Calu3 (cell line): ENCODE results near the gene B4GALT2. TPM values are rescaled to one million over a fixed set of nuclear protein-coding genes. Genes with fewer than 3 reads are reported as not detected.
A peak's percentile ranks its signal among the peaks of the same experiment; 100 is the strongest.

Experiments used
- BruUV-seq: library from RNA; stranded (reverse); fragments of 400-500 nt; replicated peaks from 2 replicates; lab custom pipeline; 2021; lab: Mats Ljungman, UMichigan
- CTCF ChIA-PET: fragments of 300-600 bp; sonication (Branson Sonifier 250); formaldehyde crosslinking; loops from one replicate; lab custom pipeline; 2022; ENCODE audit warnings: antibody characterized with exemption; lab: Charles Lee
- DNase-seq: peaks from one replicate; pipeline ENCODE4 v3.0.0; 2022
- H3K27ac Mint-ChIP-seq: one replicate; pipeline ENCODE4 v1.8.0; 2022; ENCODE audit warnings: mixed read lengths; ENCODE audit not compliant: unreplicated experiment
- H3K27me3 Mint-ChIP-seq: one replicate; pipeline ENCODE4 v1.8.0; 2022; ENCODE audit warnings: mixed read lengths; ENCODE audit not compliant: unreplicated experiment
- H3K36me3 Mint-ChIP-seq: one replicate; pipeline ENCODE4 v1.8.0; 2022; ENCODE audit warnings: mild to moderate bottlenecking, moderate library complexity, mixed read lengths; ENCODE audit not compliant: insufficient read depth, unreplicated experiment
- H3K4me1 Mint-ChIP-seq: one replicate; pipeline ENCODE4 v1.8.0; 2022; ENCODE audit warnings: mild to moderate bottlenecking, low read depth, mixed read lengths; ENCODE audit not compliant: unreplicated experiment
- H3K4me3 Mint-ChIP-seq: one replicate; pipeline ENCODE4 v1.8.0; 2022; ENCODE audit warnings: mild to moderate bottlenecking, low read depth, moderate library complexity, mixed read lengths; ENCODE audit not compliant: unreplicated experiment
- H3K9me3 Mint-ChIP-seq: one replicate; pipeline ENCODE4 v1.8.0; 2022; ENCODE audit warnings: low read depth, mixed read lengths; ENCODE audit not compliant: unreplicated experiment
- CTCF ChIP-seq: fragments of 200-600 bp; IDR thresholded peaks from one replicate; pipeline ENCODE4 v1.8.0; 2022; ENCODE audit warnings: antibody characterized with exemption; ENCODE audit not compliant: unreplicated experiment
- intact Hi-C: fragments of 100-400 bp; cut with micrococcal nuclease; formaldehyde crosslinking; loops from one replicate; pipeline ENCODE4 v1.10.0; 2022; ENCODE audit not compliant: unreplicated experiment
- total RNA-seq: library from RNA; stranded (reverse); gene quantifications from 2 replicates; pipeline ENCODE4 v1.2.3, GENCODE V29; 2022

Gene B4GALT2
- total RNA-seq, 1 experiment from 2014 or later = 50.9 TPM

DNA sequence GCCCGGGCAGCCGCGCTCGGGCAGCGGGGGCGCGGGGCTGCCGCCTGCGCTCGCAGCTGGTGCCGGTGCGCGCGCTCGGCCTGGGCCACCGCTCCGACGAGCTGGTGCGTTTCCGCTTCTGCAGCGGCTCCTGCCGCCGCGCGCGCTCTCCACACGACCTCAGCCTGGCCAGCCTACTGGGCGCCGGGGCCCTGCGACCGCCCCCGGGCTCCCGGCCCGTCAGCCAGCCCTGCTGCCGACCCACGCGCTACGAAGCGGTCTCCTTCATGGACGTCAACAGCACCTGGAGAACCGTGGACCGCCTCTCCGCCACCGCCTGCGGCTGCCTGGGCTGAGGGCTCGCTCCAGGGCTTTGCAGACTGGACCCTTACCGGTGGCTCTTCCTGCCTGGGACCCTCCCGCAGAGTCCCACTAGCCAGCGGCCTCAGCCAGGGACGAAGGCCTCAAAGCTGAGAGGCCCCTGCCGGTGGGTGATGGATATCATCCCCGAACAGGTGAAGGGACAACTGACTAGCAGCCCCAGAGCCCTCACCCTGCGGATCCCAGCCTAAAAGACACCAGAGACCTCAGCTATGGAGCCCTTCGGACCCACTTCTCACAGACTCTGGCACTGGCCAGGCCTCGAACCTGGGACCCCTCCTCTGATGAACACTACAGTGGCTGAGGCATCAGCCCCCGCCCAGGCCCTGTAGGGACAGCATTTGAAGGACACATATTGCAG, 42.4 kb upstream of the B4GALT2 start:
- Mint-ChIP-seq H3K4me3 (peak overlapping the region; percentile 82), H3K27ac (peak overlapping the region; percentile 48), H3K36me3 (peaks cover 22% of the 10 kb centered on the region), H3K9me3 (no peaks in the 10 kb centered on the region), H3K4me1 (peaks cover 6% of the 10 kb centered on the region), H3K27me3 (peaks cover 13% of the 10 kb centered on the region)
- no TSS peak for BruUV-seq
- peak; percentile 59 for DNase-seq
- intact Hi-C loops = no loop called here
- CTCF ChIA-PET = interaction anchor here (0.6 to 5.0 kb wide), 5 partner anchors 10 to 173 kb away, joined by 3 to 193 read pairs (median 4); no protein-coding TSS in a partner anchor
- TF ChIP-seq CTCF = peak; percentile 52

DNA sequence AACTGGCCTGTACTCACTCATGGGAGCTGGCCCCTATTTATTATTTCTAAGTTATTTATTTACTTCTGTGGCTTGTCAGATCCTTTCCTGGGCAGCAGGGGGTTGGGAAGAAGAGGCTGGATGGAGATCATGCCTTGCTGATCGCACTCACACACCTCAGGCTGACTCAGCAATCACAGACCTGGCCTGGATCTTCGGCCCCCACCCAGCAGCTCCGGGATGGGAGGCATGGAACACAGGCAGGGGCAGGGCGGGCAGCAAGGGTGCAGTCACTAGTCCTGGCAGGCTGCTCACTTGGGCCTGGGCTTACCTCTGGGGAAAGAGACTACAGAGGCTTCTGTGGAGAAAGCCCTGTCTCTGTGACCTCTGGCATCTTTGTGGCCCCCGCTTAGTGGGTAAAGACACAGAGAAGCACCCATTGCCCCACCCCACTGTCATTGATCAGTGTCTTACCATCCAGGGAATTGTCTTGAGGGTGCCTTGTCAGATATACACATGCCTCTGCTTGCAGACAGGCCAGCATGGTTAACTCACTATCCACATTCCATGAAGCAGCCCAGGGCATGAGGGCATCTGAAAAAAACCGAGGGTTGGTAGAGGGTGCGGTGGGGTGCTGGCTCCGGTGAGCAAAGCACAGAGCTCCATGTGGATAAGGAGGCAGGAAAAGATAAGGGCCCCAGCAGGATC, 41.7 kb upstream of the B4GALT2 start:
- CTCF ChIA-PET = interaction anchor here (0.6 to 0.9 kb wide), 2 partner anchors 111 to 174 kb away, joined by 4 to 5 read pairs; no protein-coding TSS in a partner anchor
- H3K27me3 Mint-ChIP-seq = peaks cover 13% of the 10 kb centered on the region
- BruUV-seq = no TSS peak
- H3K4me3 Mint-ChIP-seq = peak overlapping the region; percentile 82
- no peak for TF ChIP-seq CTCF
- peaks cover 19% of the 10 kb centered on the region for H3K36me3 Mint-ChIP-seq
- intact Hi-C loops = no loop called here
- peaks cover 6% of the 10 kb centered on the region for H3K4me1 Mint-ChIP-seq
- no peak for DNase-seq
- no peak overlapping the region for H3K27ac Mint-ChIP-seq
- no peaks in the 10 kb centered on the region for H3K9me3 Mint-ChIP-seq

GRCh38 chr1:43938383-43938782, 40.6 kb upstream of the B4GALT2 start:
- Mint-ChIP-seq H3K9me3 (no peaks in the 10 kb centered on the region), H3K36me3 (peaks cover 19% of the 10 kb centered on the region), H3K4me3 (no peak overlapping the region), H3K27me3 (peaks cover 13% of the 10 kb centered on the region), H3K4me1 (no peaks in the 10 kb centered on the region), H3K27ac (no peak overlapping the region)
- intact Hi-C loops = no loop called here
- BruUV-seq = no TSS peak
- TF ChIP-seq CTCF = no peak
- no peak for DNase-seq
- CTCF ChIA-PET = no interaction called here

DNA sequence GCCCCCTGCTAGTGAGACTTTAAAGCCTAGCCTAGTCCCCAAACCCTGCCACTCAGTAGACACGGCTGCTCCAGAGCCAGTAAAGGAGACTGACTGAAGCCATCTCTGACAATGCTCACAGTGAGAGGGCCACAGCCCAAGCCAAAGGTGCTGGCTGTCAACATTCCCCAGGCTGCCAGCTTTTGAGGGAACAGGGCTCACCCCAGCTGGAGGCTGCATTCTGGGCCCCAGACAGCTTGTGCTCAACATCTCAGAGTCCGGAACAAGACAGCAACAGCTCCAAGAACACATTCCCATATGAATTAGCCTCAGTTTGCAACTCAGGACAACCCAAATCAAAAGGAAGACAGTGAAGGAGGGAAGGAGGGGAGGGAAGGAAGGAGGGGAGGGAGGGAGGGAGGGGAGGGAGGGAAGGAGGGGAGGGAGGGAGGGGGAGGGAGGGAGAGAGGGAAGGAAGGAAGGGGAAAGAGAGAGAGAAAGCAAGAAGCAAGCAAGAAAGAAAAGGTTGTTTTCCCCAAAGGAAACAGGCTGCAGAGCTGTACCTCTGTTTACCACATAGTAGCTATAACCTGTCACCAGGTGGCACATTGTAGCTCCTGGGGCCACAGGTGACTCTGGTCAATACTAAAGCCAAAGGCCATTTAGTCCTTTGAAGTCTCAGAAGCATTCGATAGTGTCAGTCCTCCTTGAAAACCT, 40.0 kb upstream of the B4GALT2 start:
- H3K36me3 Mint-ChIP-seq = peaks cover 18% of the 10 kb centered on the region
- no TSS peak for BruUV-seq
- no peak for TF ChIP-seq CTCF
- H3K9me3 Mint-ChIP-seq = no peaks in the 10 kb centered on the region
- no peak for DNase-seq
- H3K4me1 Mint-ChIP-seq = no peaks in the 10 kb centered on the region
- H3K27ac Mint-ChIP-seq = no peak overlapping the region
- no peak overlapping the region for H3K4me3 Mint-ChIP-seq
- peaks cover 13% of the 10 kb centered on the region for H3K27me3 Mint-ChIP-seq
- CTCF ChIA-PET = interaction anchor here (0.7 to 1.0 kb wide), 2 partner anchors 31 to 175 kb away, joined by 3 read pairs; partner anchors contain the start of gene DPH2
- intact Hi-C loops = no loop called here
